Activated naive CD8-positive, alpha-beta T cell (primary cell): ENCODE data around the gene STAT4.
A peak's percentile ranks its signal among the peaks of the same experiment; 100 is the strongest.

Experiments used
- H3K27ac Mint-ChIP-seq: one replicate; pipeline ENCODE4 v1.8.0; 2021; ENCODE audit warnings: mixed read lengths
- H3K27me3 Mint-ChIP-seq: one replicate; pipeline ENCODE4 v1.8.0; 2021; ENCODE audit warnings: mixed read lengths
- H3K36me3 Mint-ChIP-seq: one replicate; pipeline ENCODE4 v1.8.0; 2021; ENCODE audit warnings: mixed read lengths
- H3K4me1 Mint-ChIP-seq: one replicate; pipeline ENCODE4 v1.8.0; 2021; ENCODE audit warnings: low read depth, mixed read lengths
- H3K4me3 Mint-ChIP-seq: one replicate; pipeline ENCODE4 v1.8.0; 2021; ENCODE audit warnings: mild to moderate bottlenecking, mixed read lengths
- H3K9me3 Mint-ChIP-seq: one replicate; pipeline ENCODE4 v1.8.0; 2021; ENCODE audit warnings: low read depth, mixed read lengths

Gene STAT4

DNA sequence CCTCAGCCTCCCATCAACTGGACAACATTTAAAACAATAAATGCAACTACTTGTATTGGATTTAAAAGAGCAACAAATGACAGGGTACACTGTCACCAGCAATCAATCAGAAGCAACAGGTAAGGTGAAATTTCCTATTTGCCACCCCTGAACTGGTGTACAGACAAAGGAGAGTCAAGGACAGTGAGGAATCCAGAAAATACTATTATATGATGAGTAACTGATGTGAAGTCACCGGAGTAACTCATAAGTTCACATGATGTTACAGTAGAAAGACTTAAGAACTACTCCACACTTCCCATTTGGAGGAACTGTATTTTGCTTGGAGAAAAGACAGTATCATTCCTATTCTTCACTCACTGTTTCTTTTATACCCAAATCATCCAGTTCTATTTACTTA lies 132.7 kb downstream of the STAT4 start:
- H3K36me3 Mint-ChIP-seq, result peaks cover 10% of the 10 kb centered on the region
- H3K27me3 Mint-ChIP-seq, result no peaks in the 10 kb centered on the region
- H3K4me1 Mint-ChIP-seq, result peaks cover 33% of the 10 kb centered on the region
- H3K9me3 Mint-ChIP-seq, result peaks cover 9% of the 10 kb centered on the region
- no peak overlapping the region for H3K4me3 Mint-ChIP-seq
- H3K27ac Mint-ChIP-seq, result peak overlapping the region; percentile 88

DNA sequence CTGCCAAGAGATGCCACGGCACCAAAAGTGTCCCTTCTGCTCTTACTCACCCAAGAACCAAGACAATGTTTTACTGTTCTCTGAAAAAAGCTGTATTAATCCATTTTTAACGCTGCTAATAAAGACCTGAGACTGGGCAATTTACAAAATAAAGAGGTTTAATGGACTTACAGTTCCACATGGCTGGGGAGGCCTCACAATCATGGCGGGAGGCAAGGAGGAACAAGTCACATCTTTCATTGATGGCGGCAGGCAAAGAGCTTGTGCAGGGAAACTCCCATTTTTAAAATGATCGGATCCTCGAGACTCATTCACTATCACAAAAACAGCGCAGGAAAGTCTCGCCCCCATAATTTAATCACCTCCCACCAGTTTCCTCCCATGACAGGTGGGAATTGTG lies 135.0 kb downstream of the STAT4 start:
- peaks cover 41% of the 10 kb centered on the region for H3K4me1 Mint-ChIP-seq
- H3K27ac Mint-ChIP-seq, result no peak overlapping the region
- no peak overlapping the region for H3K4me3 Mint-ChIP-seq
- H3K27me3 Mint-ChIP-seq, result no peaks in the 10 kb centered on the region
- H3K36me3 Mint-ChIP-seq, result peaks cover 15% of the 10 kb centered on the region
- peaks cover 9% of the 10 kb centered on the region for H3K9me3 Mint-ChIP-seq

- Mint-ChIP-seq H3K36me3 (peaks cover 16% of the 10 kb centered on the region), H3K9me3 (peaks cover 9% of the 10 kb centered on the region), H3K27me3 (no peaks in the 10 kb centered on the region), H3K27ac (no peak overlapping the region), H3K4me3 (no peak overlapping the region), H3K4me1 (peaks cover 44% of the 10 kb centered on the region)
Measured at GRCh38 chr2:191015239-191015638, 135.6 kb downstream of the STAT4 start.

- H3K36me3 Mint-ChIP-seq, result peaks cover 22% of the 10 kb centered on the region
- peaks cover 9% of the 10 kb centered on the region for H3K9me3 Mint-ChIP-seq
- H3K27me3 Mint-ChIP-seq, result no peaks in the 10 kb centered on the region
- H3K27ac Mint-ChIP-seq, result no peak overlapping the region
- peaks cover 45% of the 10 kb centered on the region for H3K4me1 Mint-ChIP-seq
- H3K4me3 Mint-ChIP-seq, result no peak overlapping the region
Measured at GRCh38 chr2:191014653-191015020, 136.2 kb downstream of the STAT4 start.

- Mint-ChIP-seq H3K27ac (no peak within 1 kb of the TSS), H3K36me3 (peaks cover 23% of the 10 kb centered on the region), H3K27me3 (no peaks in the 10 kb centered on the region)
Measured at GRCh38 chr2:191013932-191014652, 136.7 kb downstream of the STAT4 start, which contains the start of gene STAT1. STAT1 (minus strand) TSS chr2:191014171; CDS start chr2:191010003, 4,168 bp downstream.

GRCh38 chr2:191013682-191013931 lies 137.2 kb downstream of the STAT4 start:
- Mint-ChIP-seq H3K9me3 (peaks cover 9% of the 10 kb centered on the region), H3K4me1 (peaks cover 44% of the 10 kb centered on the region), H3K36me3 (peaks cover 25% of the 10 kb centered on the region), H3K27me3 (no peaks in the 10 kb centered on the region), H3K27ac (no peak overlapping the region), H3K4me3 (no peak overlapping the region)

More at GRCh38 chr2:191013932-191014652, 136.7 kb downstream of the STAT4 start, which contains the start of gene STAT1:
- Mint-ChIP-seq H3K4me1 (peaks cover 45% of the 10 kb centered on the region), H3K9me3 (peaks cover 9% of the 10 kb centered on the region), H3K4me3 (no peak within 1 kb of the TSS)

DNA sequence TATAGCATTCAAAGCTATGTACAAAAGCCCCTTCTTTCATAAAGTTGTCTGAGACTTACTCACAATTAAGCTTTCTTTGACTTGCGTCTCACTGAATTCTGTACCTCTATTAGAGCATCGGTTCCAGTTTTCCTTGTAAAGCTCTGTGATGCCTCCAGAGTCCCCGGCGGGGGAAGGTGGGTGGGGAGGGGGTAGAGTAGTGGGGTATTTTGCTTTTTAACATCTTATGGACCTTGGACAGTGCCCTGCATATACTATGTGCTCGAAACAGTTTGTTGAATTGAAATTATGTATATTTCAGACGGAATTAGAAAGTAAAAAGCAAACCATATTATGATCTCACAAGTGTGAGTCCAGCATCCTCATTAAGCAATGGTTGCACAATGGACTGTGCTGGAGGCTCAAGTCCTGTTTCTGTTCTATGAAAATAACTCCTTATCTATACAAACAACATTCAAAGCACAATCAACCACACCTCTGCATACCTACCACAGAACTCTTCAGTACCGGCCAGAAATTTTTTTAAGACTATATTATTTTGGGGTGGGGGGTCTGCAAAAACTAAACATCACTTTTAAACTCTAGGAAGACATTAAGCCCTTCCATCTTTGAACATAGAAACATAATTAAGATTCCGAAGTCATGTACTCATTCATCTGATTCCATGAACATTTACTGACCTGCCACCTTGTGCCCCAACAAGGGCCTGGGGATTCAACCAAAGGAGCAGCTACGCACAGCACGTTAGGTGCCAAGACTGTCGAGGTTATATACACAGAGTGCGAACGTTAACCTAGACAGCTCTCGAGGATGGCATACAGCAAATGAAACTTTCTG lies 137.7 kb downstream of the STAT4 start:
- H3K36me3 Mint-ChIP-seq, result peaks cover 29% of the 10 kb centered on the region
- peaks cover 44% of the 10 kb centered on the region for H3K4me1 Mint-ChIP-seq
- no peak overlapping the region for H3K4me3 Mint-ChIP-seq
- no peaks in the 10 kb centered on the region for H3K27me3 Mint-ChIP-seq
- H3K9me3 Mint-ChIP-seq, result peaks cover 9% of the 10 kb centered on the region
- no peak overlapping the region for H3K27ac Mint-ChIP-seq

DNA sequence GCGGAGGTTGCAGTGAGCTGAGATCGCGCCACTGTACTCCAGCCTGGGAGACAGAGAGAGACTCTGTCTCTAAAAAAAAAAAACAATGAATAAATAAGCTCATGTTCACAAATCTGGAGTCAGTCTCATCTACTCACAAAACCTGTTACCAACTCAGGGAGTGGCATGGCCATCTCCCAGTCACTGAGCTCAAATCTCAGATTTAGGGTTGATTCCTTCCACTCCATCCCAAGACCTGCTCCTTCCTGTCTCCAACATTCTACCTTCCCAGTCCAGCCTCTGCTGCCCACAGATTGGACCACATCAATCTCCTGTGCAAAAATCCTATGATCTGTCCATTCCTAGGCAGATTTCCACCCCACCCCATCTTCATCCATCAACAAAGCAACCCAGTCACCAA lies 138.4 kb downstream of the STAT4 start:
- Mint-ChIP-seq H3K9me3 (peaks cover 9% of the 10 kb centered on the region), H3K4me3 (no peak overlapping the region), H3K36me3 (peaks cover 32% of the 10 kb centered on the region), H3K27me3 (no peaks in the 10 kb centered on the region), H3K4me1 (peaks cover 47% of the 10 kb centered on the region), H3K27ac (no peak overlapping the region)

- Mint-ChIP-seq H3K4me1 (peaks cover 50% of the 10 kb centered on the region), H3K36me3 (peaks cover 37% of the 10 kb centered on the region), H3K9me3 (peaks cover 4% of the 10 kb centered on the region), H3K27ac (no peak overlapping the region), H3K27me3 (no peaks in the 10 kb centered on the region), H3K4me3 (no peak overlapping the region)
Measured at GRCh38 chr2:191010887-191011885, 139.6 kb downstream of the STAT4 start.

- Mint-ChIP-seq H3K36me3 (peaks cover 39% of the 10 kb centered on the region), H3K27me3 (no peaks in the 10 kb centered on the region), H3K4me1 (peaks cover 59% of the 10 kb centered on the region), H3K9me3 (no peaks in the 10 kb centered on the region), H3K4me3 (peak overlapping the region; percentile 86), H3K27ac (peak overlapping the region; percentile 84)
Measured at GRCh38 chr2:191009541-191010374, 141.0 kb downstream of the STAT4 start.

DNA sequence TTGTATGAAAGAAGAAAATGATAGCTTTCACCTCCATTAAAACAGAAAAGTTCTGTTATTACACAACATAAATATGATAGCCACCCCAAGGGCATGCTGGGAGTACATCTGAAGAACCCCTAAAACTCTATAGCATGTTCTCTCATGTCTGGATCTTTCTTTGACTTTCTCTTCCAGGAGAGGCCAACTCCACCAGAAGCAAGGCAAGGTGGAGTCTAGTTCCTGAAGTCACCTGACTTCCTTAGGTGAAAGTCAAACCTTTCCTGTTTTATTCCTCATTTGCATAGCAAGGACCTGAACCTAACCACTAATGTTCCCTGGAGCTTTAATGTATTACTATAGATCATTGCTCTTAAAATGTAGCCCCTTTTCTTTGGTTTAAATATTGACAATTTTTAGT lies 142.5 kb downstream of the STAT4 start:
- peak overlapping the region; percentile 81 for H3K27ac Mint-ChIP-seq
- no peaks in the 10 kb centered on the region for H3K9me3 Mint-ChIP-seq
- H3K36me3 Mint-ChIP-seq, result peaks cover 52% of the 10 kb centered on the region
- H3K4me1 Mint-ChIP-seq, result peaks cover 71% of the 10 kb centered on the region
- peak overlapping the region; percentile 75 for H3K4me3 Mint-ChIP-seq
- no peaks in the 10 kb centered on the region for H3K27me3 Mint-ChIP-seq

DNA sequence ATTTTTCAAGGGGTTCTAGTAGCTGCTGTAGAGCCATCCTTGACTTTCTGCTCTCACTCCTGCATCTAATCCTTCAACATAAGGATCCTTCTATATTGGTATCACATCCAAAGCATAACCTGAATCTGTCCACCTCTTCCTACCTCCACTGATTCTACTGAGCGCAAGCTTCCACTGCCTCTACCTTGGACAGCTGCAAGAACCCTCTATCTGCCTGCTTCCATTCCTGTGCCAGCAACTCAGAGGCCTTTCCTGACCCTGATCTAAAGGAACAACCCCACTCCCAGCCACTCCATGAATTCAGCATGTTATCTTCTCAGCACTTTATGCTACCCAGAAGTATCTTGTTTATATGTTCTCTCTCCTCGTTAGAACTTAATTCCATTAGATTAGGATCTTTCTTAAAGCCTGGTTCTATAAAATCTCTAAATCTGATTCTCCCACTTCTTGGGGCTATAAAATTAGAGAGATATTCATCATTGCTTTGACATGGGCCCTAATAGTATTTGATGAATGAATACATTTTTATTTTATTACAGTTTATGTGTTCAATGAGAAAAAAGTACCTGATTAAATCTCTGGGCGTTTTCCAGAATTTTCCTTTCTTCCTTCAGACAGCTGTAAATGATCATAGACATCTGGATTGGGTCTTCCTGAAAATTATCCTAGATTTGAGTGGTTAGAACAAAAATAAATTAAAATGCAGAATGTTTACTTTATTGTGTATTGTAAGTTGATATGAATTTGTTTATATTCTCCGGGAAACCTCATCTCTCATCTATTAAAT lies 143.6 kb downstream of the STAT4 start:
- Mint-ChIP-seq H3K27ac (peak overlapping the region; percentile 79), H3K36me3 (peaks cover 57% of the 10 kb centered on the region), H3K4me1 (peaks cover 81% of the 10 kb centered on the region), H3K27me3 (no peaks in the 10 kb centered on the region), H3K4me3 (peak overlapping the region; percentile 75), H3K9me3 (no peaks in the 10 kb centered on the region)

DNA sequence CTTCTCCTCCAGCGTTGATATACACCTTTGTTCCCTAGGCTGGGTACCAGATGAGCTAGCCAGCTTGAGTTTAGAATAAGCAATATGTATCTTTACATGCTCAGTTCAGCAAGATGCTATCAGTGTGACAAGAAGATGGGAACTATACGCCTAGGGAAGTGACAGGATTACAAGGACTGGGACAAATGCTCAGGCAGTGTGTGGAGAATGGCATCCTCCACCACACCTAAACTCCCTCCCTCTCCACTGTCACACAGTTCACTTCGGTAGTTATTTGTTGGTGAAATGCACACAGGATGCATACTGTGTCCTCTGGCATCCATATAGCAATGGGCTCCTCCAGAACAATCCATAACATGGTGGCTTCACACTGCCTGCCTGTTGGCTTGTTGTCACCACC lies 144.5 kb downstream of the STAT4 start:
- Mint-ChIP-seq H3K4me3 (peak overlapping the region; percentile 67), H3K27me3 (no peaks in the 10 kb centered on the region), H3K36me3 (peaks cover 53% of the 10 kb centered on the region), H3K4me1 (peaks cover 82% of the 10 kb centered on the region), H3K27ac (peak overlapping the region; percentile 79), H3K9me3 (no peaks in the 10 kb centered on the region)
